Measurements from ENCODE around the gene ACR. TPM values are rescaled to one million over a fixed set of nuclear protein-coding genes. Genes with fewer than 3 reads are reported as not detected.

The ACR gene
- total RNA-seq, 1 experiment from 2014 or later: 0.21 TPM

- no peak for ATAC-seq
- Histone ChIP-seq H3K27me3 (ENCODE audit: control insufficient read depth, insufficient read depth, low read length) (no peaks in the 10 kb centered on the region), H3K4me1 (ENCODE audit: control insufficient read depth, insufficient read depth, low read length) (no peaks in the 10 kb centered on the region), H3K4me3 (ENCODE audit: low read depth in 2 of 2, low read length in 2 of 2) (no peak overlapping the region), H3K36me3 (ENCODE audit: control insufficient read depth, insufficient read depth, low read length) (no peaks in the 10 kb centered on the region), H3K27ac (ENCODE audit: low read length) (no peak overlapping the region), H3K9me3 (ENCODE audit: control insufficient read depth, insufficient read depth, low read depth, low read length) (no peaks in the 10 kb centered on the region)
- in situ Hi-C loops (cut with HindIII; ENCODE audit: low pct_unique_long_range_greater_than_20kb, low sequenced_read_pairs): no loop called here
- no TSS peak for BruUV-seq (replicated peaks)
- TF ChIP-seq TCF7L2 (IDR thresholded peaks at IDR 0.05; ENCODE audit: low read depth, low read length): no peak
- no peak for TF ChIP-seq POLR2AphosphoS5 (IDR thresholded peaks at IDR 0.05; ENCODE audit: low read depth, low read length)
- TF ChIP-seq CTCF (IDR thresholded peaks at IDR 0.05): no peak
- TF ChIP-seq SIN3A (IDR thresholded peaks at IDR 0.05; ENCODE audit: borderline replicate concordance, insufficient read depth, low read depth, low read length): no peak
- no peak for TF ChIP-seq REST (IDR thresholded peaks at IDR 0.05; ENCODE audit: insufficient read depth in 1 of 2, low read depth in 2 of 2, low read length in 1 of 2)
- ChIA-PET CTCF (no interaction called here), POLR2A (no interaction called here)
- DNase-seq (ENCODE audit: low read depth, low spot score): no peak
- intact Hi-C loops (cut with micrococcal nuclease; ENCODE audit: unreplicated experiment): no loop called here
Measured at GRCh38 chr22:50734986-50735738, 2.8 kb upstream of the ACR start.

- BruUV-seq (replicated peaks): no TSS peak
- DNase-seq (ENCODE audit: low read depth, low spot score): no peak
- no peak for ATAC-seq
- Histone ChIP-seq H3K27me3 (ENCODE audit: control insufficient read depth, insufficient read depth, low read length) (no peaks in the 10 kb centered on the region), H3K9me3 (ENCODE audit: control insufficient read depth, insufficient read depth, low read depth, low read length) (no peaks in the 10 kb centered on the region), H3K36me3 (ENCODE audit: control insufficient read depth, insufficient read depth, low read length) (no peaks in the 10 kb centered on the region), H3K4me1 (ENCODE audit: control insufficient read depth, insufficient read depth, low read length) (no peaks in the 10 kb centered on the region), H3K27ac (ENCODE audit: low read length) (no peak overlapping the region), H3K4me3 (ENCODE audit: low read depth in 2 of 2, low read length in 2 of 2) (no peak overlapping the region)
- ChIA-PET POLR2A (no interaction called here), CTCF (no interaction called here)
- intact Hi-C loops (cut with micrococcal nuclease; ENCODE audit: unreplicated experiment): no loop called here
- TF ChIP-seq SIN3A (IDR thresholded peaks at IDR 0.05; ENCODE audit: borderline replicate concordance, insufficient read depth, low read depth, low read length) (no peak), CTCF (IDR thresholded peaks at IDR 0.05) (no peak), POLR2AphosphoS5 (IDR thresholded peaks at IDR 0.05; ENCODE audit: low read depth, low read length) (no peak)
- in situ Hi-C loops (cut with HindIII; ENCODE audit: low pct_unique_long_range_greater_than_20kb, low sequenced_read_pairs): no loop called here
Measured at GRCh38 chr22:50735739-50736030, 2.3 kb upstream of the ACR start.

Data from Panc1 (cell line).